ENCODE results near the gene TBC1D26.
"Not testable (repeated sequence)": the region's sequence is repeated elsewhere in the genome, so short reads cannot be mapped to it uniquely, and the experiment has no call there.

The TBC1D26 gene

DNA sequence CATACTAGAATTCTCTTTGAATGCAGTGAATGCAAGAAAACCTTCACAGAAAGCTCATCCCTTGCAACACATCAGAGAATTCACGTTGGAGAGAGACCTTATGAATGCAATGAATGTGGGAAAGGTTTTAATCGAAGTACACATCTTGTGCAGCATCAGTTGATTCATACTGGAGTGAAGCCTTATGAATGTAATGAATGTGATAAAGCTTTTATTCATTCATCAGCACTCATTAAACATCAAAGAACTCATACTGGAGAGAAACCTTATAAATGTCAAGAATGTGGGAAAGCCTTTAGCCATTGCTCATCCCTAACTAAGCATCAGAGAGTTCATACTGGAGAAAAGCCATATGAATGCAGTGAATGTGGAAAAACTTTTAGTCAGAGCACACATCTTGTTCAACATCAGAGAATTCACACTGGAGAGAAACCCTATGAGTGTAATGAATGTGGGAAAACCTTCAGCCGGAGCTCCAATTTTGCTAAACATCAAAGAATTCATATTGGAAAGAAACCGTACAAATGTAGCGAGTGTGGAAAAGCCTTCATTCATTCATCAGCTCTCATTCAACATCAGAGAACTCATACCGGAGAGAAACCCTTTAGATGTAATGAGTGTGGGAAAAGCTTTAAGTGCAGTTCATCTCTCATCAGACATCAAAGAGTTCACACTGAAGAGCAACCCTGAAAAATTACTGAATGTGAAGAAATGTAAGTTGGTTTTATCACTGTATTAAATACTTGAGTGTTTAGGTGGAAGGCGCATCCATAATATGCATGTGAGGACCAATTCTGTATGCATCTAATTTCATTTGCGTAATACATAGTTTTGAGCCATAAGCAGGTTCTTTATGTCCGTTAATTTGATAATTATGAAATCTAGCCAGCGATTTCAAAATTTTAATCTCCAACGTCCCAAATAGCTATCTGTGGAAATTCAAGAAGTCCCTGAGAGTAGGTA is 15.2 kb upstream of the TBC1D26 start:
- H3K9me3 ChIP-seq (ENCODE audit: control insufficient read depth, low read length); H3K4me1 ChIP-seq (ENCODE audit: control insufficient read depth, insufficient read depth, low read length); H3K27me3 ChIP-seq (ENCODE audit: control insufficient read depth, insufficient read depth, low read length, poor library complexity, severe bottlenecking); H3K27ac ChIP-seq (ENCODE audit: insufficient read depth, low read depth, low read length, poor library complexity, severe bottlenecking); H3K4me3 ChIP-seq (ENCODE audit: insufficient read depth, low read depth, low read length): not testable (repeated sequence)
- peaks cover 24% of the 10 kb centered on the region for H3K36me3 ChIP-seq (ENCODE audit: control insufficient read depth, insufficient read depth, low read length)
- 94 to 95% methylated on average over 5 to 6 of the region's 11 CpGs for whole genome bisulfite sequencing, 2 experiments

DNA sequence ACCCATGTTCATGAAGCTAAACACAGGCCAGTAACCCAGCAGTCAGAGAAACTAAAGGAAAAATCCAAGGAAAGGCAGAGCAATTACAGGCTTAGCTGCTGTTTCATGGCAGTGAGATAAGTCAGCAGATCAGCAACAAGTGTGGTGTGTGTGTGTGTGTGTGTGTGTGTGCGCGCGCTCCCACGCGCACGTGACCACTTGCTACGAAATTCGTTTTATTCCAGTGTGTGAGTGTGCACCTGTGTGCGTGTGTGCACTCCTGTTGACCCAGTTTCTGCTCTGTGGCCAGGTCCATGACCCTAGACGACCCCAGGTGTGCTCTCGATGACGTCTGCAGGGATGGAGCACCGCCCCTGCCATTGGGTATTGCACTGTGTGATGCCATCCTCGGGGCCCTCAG is 1.5 kb upstream of the TBC1D26 start:
- H3K4me1 ChIP-seq (ENCODE audit: control insufficient read depth, insufficient read depth, low read length); H3K4me3 ChIP-seq (ENCODE audit: insufficient read depth, low read depth, low read length); H3K9me3 ChIP-seq (ENCODE audit: control insufficient read depth, low read length); H3K27me3 ChIP-seq (ENCODE audit: control insufficient read depth, insufficient read depth, low read length, poor library complexity, severe bottlenecking); H3K27ac ChIP-seq (ENCODE audit: insufficient read depth, low read depth, low read length, poor library complexity, severe bottlenecking); H3K36me3 ChIP-seq (ENCODE audit: control insufficient read depth, insufficient read depth, low read length): not testable (repeated sequence)
- WGBS, 2 experiments = 89% methylated on average over 4 of the region's 14 CpGs; no CpG with 5 or more reads in 1 of the 2 experiments

DNA sequence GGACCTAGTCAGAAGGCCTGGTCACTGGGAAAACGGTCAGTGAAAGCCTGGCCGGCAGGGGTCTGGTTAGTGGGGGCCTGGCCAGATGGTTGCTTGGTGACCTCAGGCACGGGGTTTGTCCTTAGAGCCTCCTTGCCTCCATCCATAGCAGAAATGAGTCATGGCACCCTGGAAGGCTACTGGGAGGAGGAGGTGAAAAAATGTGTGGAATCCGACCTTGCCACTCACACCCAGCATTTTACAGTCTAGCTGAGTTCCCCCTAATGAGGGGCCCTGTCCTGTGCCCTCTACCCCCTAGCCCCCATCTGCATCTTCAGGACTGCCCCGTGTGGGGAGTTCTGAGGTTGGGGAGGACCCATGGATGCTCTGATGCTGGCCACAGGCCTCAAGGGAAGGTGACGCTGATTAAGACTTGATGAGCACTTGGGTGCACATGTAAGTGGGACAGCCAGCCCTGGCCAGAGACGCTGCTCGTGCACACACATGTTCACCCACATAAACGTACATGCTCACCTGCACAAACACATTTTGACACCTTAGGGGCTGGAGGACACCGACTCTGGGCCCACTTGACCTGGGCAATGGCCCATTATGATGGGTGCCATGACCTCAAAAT is 1.2 kb downstream of the TBC1D26 start:
- not testable (repeated sequence) for H3K4me3 ChIP-seq (ENCODE audit: insufficient read depth, low read depth, low read length); H3K36me3 ChIP-seq (ENCODE audit: control insufficient read depth, insufficient read depth, low read length); H3K27ac ChIP-seq (ENCODE audit: insufficient read depth, low read depth, low read length, poor library complexity, severe bottlenecking); H3K4me1 ChIP-seq (ENCODE audit: control insufficient read depth, insufficient read depth, low read length); H3K9me3 ChIP-seq (ENCODE audit: control insufficient read depth, low read length); H3K27me3 ChIP-seq (ENCODE audit: control insufficient read depth, insufficient read depth, low read length, poor library complexity, severe bottlenecking)
- 87 to 90% methylated on average over 5 to 7 of the region's 10 CpGs for WGBS, 2 experiments

DNA sequence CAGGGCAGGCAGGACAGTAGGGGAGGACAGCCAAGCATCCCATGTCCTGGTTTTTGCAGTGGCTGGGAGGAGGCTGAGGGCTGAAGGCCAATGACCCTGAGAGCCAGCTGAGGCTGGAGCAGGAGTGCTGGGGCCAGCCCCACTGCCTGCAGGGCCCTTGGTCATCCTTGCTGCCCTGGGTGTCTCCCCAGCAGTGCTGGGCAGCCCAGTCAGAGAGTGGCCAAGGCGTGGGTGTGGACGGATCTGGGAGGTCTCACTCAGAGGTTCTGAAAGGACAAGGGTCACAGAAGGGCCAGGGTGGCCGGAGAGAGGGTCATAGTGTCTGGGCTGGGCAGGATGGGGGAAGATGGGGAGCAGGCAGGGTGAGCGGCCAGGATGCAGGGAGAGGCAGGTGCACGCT is 4.5 kb downstream of the TBC1D26 start:
- not testable (repeated sequence) for H3K27me3 ChIP-seq (ENCODE audit: control insufficient read depth, insufficient read depth, low read length, poor library complexity, severe bottlenecking); H3K36me3 ChIP-seq (ENCODE audit: control insufficient read depth, insufficient read depth, low read length); H3K27ac ChIP-seq (ENCODE audit: insufficient read depth, low read depth, low read length, poor library complexity, severe bottlenecking); H3K9me3 ChIP-seq (ENCODE audit: control insufficient read depth, low read length); H3K4me3 ChIP-seq (ENCODE audit: insufficient read depth, low read depth, low read length); H3K4me1 ChIP-seq (ENCODE audit: control insufficient read depth, insufficient read depth, low read length)
- WGBS, 2 experiments = 77 to 84% methylated on average over 3 of the region's 5 CpGs

DNA sequence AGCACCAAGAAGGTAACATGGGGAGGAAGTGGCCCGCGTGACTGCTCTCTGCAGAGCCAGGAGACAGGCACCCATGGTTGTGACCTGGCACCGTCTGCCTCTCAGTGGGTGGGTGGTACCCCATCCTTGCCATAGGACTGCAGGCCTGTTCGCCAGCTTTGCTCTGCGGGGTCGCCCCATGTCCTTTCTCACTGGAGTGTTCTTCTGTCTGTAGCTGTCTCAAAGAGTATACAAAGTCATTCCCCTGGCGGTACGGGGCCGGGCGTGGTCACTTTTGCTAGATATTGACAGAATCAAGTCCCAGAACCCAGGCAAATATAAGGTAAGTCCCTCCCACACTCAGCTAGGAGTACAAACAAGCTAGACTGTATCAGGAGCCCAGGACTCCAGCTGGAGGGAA is 6.0 kb downstream of the TBC1D26 start:
- Histone ChIP-seq H3K27ac (ENCODE audit: insufficient read depth, low read depth, low read length, poor library complexity, severe bottlenecking) (no peak overlapping the region), H3K9me3 (ENCODE audit: control insufficient read depth, low read length) (no peaks in the 10 kb centered on the region), H3K27me3 (ENCODE audit: control insufficient read depth, insufficient read depth, low read length, poor library complexity, severe bottlenecking) (no peaks in the 10 kb centered on the region), H3K4me3 (ENCODE audit: insufficient read depth, low read depth, low read length) (no peak overlapping the region), H3K4me1 (ENCODE audit: control insufficient read depth, insufficient read depth, low read length) (no peaks in the 10 kb centered on the region), H3K36me3 (ENCODE audit: control insufficient read depth, insufficient read depth, low read length) (no peaks in the 10 kb centered on the region)
- WGBS, 2 experiments = 93 to 96% methylated on average over 10 of the region's 10 CpGs

DNA sequence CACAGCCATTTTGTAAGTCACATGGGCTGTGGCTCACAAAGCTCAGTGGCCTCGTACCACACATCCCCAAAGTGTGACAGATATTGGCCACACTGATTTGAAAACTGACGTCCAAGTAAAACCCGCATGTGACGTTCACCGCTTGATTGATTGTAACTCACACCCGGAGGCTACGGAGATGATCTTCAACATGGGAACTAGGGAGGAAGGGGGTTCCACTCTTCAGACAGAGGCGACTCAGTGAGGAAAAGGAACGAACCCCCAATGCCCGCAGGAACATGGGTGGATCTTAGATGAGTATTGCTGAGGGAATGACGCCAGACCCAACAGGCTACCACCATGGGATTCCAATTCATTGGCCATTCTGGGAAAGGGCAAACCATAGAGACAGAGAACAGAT is 7.2 kb downstream of the TBC1D26 start:
- H3K4me3 ChIP-seq (ENCODE audit: insufficient read depth, low read depth, low read length); H3K27ac ChIP-seq (ENCODE audit: insufficient read depth, low read depth, low read length, poor library complexity, severe bottlenecking); H3K36me3 ChIP-seq (ENCODE audit: control insufficient read depth, insufficient read depth, low read length); H3K27me3 ChIP-seq (ENCODE audit: control insufficient read depth, insufficient read depth, low read length, poor library complexity, severe bottlenecking); H3K9me3 ChIP-seq (ENCODE audit: control insufficient read depth, low read length); H3K4me1 ChIP-seq (ENCODE audit: control insufficient read depth, insufficient read depth, low read length): not testable (repeated sequence)
- WGBS, 2 experiments = 85 to 94% methylated on average over 10 of the region's 11 CpGs

DNA sequence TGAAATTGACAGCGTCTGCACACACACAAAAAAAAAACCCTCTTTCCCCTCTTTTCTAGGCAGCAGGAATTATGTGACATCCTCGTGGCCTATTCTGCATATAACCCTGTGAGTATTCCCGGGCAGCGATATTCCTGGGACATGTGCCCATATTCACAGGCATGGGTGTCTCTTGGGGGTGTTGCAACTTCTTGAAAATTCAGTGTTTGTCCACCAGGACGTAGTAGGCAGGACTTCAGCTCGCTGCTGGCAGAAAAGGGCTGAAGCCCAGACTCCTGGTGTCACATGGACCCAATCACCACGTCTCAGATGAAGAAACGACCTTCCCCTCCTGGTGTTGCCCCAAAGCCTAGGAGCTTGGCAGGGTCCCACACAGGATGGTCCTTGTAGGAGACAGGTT is 8.0 kb downstream of the TBC1D26 start:
- H3K4me1 ChIP-seq (ENCODE audit: control insufficient read depth, insufficient read depth, low read length); H3K27me3 ChIP-seq (ENCODE audit: control insufficient read depth, insufficient read depth, low read length, poor library complexity, severe bottlenecking); H3K36me3 ChIP-seq (ENCODE audit: control insufficient read depth, insufficient read depth, low read length); H3K27ac ChIP-seq (ENCODE audit: insufficient read depth, low read depth, low read length, poor library complexity, severe bottlenecking); H3K9me3 ChIP-seq (ENCODE audit: control insufficient read depth, low read length); H3K4me3 ChIP-seq (ENCODE audit: insufficient read depth, low read depth, low read length): not testable (repeated sequence)
- WGBS, 2 experiments = 91% methylated on average over 8 of the region's 8 CpGs

DNA sequence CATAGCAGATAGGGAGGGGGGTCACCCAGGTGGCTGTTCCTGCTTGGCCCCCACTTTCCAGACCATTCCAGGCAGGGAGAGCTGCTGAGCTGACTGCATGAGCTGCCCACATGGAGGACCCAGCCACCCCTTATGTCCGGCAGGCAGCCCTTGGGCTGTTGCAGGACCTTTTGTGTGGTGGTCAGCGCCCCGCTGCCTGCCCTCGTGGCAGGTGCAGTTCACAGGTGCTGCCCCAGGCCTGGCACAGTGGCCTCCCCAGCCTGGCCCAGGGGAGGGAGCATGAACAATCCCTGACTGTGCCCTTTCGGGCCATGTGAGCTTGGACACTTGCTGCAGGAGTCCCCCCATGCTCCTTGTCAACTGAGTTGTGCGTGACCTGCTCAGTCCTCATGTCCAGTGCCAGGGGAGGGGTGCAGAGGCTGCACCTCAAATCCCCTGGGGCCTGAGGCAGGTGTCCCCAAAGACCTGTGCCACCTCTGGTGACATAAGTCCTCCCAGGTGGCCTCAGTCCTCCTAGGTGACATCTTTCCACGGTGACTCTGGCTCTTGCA is 8.6 kb downstream of the TBC1D26 start:
- Histone ChIP-seq H3K9me3 (ENCODE audit: control insufficient read depth, low read length) (no peaks in the 10 kb centered on the region), H3K27me3 (ENCODE audit: control insufficient read depth, insufficient read depth, low read length, poor library complexity, severe bottlenecking) (no peaks in the 10 kb centered on the region)
- WGBS, 2 experiments = 94 to 97% methylated on average over 7 of the region's 7 CpGs

DNA sequence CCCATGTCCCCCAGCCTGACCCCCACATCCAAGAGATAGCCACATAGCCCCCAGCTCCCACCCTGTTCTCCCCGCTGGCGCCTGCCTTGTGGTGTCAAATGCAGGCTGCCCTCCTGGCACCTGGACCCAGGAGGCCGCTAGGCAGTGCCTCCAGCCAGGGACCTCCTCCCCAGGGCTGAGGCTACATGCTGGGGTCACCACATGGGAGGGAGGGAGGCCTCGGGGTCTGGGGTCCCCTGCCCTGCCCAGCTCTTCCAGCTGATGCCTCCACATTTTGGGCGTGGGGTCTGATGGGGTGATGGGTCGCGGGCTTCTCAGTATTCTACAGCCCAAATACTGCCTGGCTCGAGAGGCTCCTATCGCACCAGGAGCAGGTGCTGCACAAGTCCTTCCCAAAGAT is 9.5 kb downstream of the TBC1D26 start:
- Histone ChIP-seq H3K36me3 (ENCODE audit: control insufficient read depth, insufficient read depth, low read length) (no peaks in the 10 kb centered on the region), H3K9me3 (ENCODE audit: control insufficient read depth, low read length) (no peaks in the 10 kb centered on the region), H3K4me1 (ENCODE audit: control insufficient read depth, insufficient read depth, low read length) (peaks cover 6% of the 10 kb centered on the region), H3K27ac (ENCODE audit: insufficient read depth, low read depth, low read length, poor library complexity, severe bottlenecking) (no peak overlapping the region), H3K4me3 (ENCODE audit: insufficient read depth, low read depth, low read length) (no peak overlapping the region), H3K27me3 (ENCODE audit: control insufficient read depth, insufficient read depth, low read length, poor library complexity, severe bottlenecking) (no peaks in the 10 kb centered on the region)
- WGBS, 2 experiments = 92 to 95% methylated on average over 9 of the region's 9 CpGs

More for the DNA sequence above, 8.6 kb downstream of the TBC1D26 start:
- no peak overlapping the region for H3K4me3 ChIP-seq (ENCODE audit: insufficient read depth, low read depth, low read length)
- H3K36me3 ChIP-seq (ENCODE audit: control insufficient read depth, insufficient read depth, low read length) = no peaks in the 10 kb centered on the region
- peaks cover 6% of the 10 kb centered on the region for H3K4me1 ChIP-seq (ENCODE audit: control insufficient read depth, insufficient read depth, low read length)
- H3K27ac ChIP-seq (ENCODE audit: insufficient read depth, low read depth, low read length, poor library complexity, severe bottlenecking) = no peak overlapping the region

DNA sequence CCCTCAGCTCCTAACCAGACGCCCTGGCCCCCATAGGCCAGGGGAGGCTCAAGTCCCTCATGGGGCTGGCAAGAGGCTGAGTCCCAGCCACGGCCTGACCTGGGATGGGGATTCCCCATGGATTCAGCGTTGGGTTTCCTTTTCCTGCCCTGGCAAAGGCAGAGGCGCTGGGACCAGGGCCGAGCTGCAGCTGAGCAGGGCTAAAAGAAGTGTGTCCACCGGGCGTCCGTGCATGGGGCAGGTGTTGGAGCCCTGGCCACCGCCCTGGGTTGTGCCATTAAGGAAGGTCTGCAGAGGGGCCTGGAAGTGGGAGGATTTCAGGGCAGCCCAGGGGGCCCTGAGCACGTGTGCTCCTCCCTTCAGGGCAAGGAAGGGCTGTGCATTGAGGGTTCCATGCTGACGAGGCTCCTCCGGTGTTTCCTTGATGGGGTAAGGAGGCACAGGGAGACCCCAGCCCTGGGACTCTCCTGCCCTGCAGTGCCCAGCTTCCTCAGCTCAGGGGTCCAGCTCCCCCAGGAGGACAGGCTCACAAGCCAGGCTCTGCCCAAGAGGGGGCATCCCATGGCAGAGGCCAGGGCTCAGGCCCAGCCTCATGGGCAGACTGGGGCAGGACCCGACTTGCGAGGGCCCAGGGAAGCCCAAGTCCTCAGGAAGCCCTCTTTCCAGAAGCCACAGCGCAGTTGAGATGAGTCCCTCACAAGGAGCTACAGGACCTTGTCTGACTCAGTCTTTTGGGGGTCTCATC is 10.1 kb downstream of the TBC1D26 start:
- no peak overlapping the region for H3K27ac ChIP-seq (ENCODE audit: insufficient read depth, low read depth, low read length, poor library complexity, severe bottlenecking)
- H3K36me3 ChIP-seq (ENCODE audit: control insufficient read depth, insufficient read depth, low read length) = no peaks in the 10 kb centered on the region
- no peaks in the 10 kb centered on the region for H3K9me3 ChIP-seq (ENCODE audit: control insufficient read depth, low read length)
- H3K27me3 ChIP-seq (ENCODE audit: control insufficient read depth, insufficient read depth, low read length, poor library complexity, severe bottlenecking) = no peaks in the 10 kb centered on the region
- H3K4me3 ChIP-seq (ENCODE audit: insufficient read depth, low read depth, low read length) = no peak overlapping the region
- H3K4me1 ChIP-seq (ENCODE audit: control insufficient read depth, insufficient read depth, low read length) = peaks cover 6% of the 10 kb centered on the region
- 91 to 94% methylated on average over 15 of the region's 15 CpGs for WGBS, 2 experiments

Measured in ectodermal cell (in vitro differentiated cells).